Stimulated activated naive B cell treated with anti-CD40 and anti-IgM and Interleukin-4, amounts not matched to agents 10 μg/mL and 1 μg/mL and 100 μg/mL, for 72 hours (primary cell): ENCODE measurements around the gene CYLD.

ENCODE experiments used
- ATAC-seq, 2 donors: fragments of 150-1000 bp; cut with Tn5 transposase; replicated peaks; 2 replicates each; pipeline ENCODE4 v1.10.0; 2021; ENCODE audit warnings: moderate library complexity in 1 of 2
- DNase-seq: peaks from one replicate; pipeline ENCODE4 v3.0.0; 2021
- H3K27ac Mint-ChIP-seq: one replicate; pipeline ENCODE4 v1.8.0; 2022; ENCODE audit warnings: mild to moderate bottlenecking, mixed read lengths
- H3K27me3 Mint-ChIP-seq, 2 donors: one replicate each; pipeline ENCODE4 v1.8.0; 2022; ENCODE audit warnings: mixed read lengths in 2 of 2
- H3K36me3 Mint-ChIP-seq, 2 donors: one replicate each; pipeline ENCODE4 v1.8.0; 2022; ENCODE audit warnings: mixed read lengths in 2 of 2, mild to moderate bottlenecking in 1 of 2
- H3K4me1 Mint-ChIP-seq, 2 donors: one replicate each; pipeline ENCODE4 v1.8.0; 2022; ENCODE audit warnings: mixed read lengths in 2 of 2, mild to moderate bottlenecking in 1 of 2
- H3K4me3 Mint-ChIP-seq, 2 donors: one replicate each; pipeline ENCODE4 v1.8.0; 2022; ENCODE audit warnings: mild to moderate bottlenecking in 2 of 2, mixed read lengths in 2 of 2, moderate library complexity in 1 of 2
- H3K9me3 Mint-ChIP-seq, 2 donors: one replicate each; pipeline ENCODE4 v1.8.0; 2022; ENCODE audit warnings: mixed read lengths in 2 of 2, mild to moderate bottlenecking in 1 of 2

CYLD gene

GRCh38 chr16:50836121-50836621, 94.3 kb downstream of the CYLD start:
- no peak overlapping the region for H3K4me3 Mint-ChIP-seq
- H3K27me3 Mint-ChIP-seq: peaks cover 39 to 60% of the 10 kb centered on the region in 2 donors
- H3K4me1 Mint-ChIP-seq: peaks cover 0 to 6% of the 10 kb centered on the region in 2 donors
- H3K9me3 Mint-ChIP-seq: peaks cover 0 to 2% of the 10 kb centered on the region in 2 donors
- H3K36me3 Mint-ChIP-seq: no peaks in the 10 kb centered on the region
- DNase-seq (no peak), ATAC-seq (no peak)
- no peak overlapping the region for H3K27ac Mint-ChIP-seq

DNA sequence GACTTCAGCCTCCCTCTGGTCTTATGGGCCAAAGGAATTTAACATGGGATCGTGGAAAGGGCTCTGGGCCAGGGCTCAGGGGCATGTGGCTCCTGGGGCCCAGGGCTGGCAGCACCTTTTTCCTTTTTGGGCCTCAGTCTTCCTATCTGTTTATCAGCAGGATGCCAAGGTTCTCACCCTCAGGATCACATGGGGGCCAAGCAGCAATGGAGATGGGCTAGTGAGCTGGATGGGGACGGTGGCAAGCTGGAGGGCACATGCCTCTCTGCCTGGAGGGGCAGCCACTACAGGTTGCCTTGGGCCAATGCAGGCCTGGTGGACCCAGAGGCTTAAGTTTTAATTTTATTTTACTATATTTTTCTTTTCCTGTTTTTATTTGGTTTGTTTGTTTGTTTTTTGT, 95.4 kb downstream of the CYLD start:
- peaks cover 3 to 12% of the 10 kb centered on the region in 2 donors for H3K4me1 Mint-ChIP-seq
- no peak overlapping the region for H3K4me3 Mint-ChIP-seq
- DNase-seq (no peak), ATAC-seq (no peak)
- peaks cover 46 to 70% of the 10 kb centered on the region in 2 donors for H3K27me3 Mint-ChIP-seq
- peaks cover 0 to 3% of the 10 kb centered on the region in 2 donors for H3K9me3 Mint-ChIP-seq
- no peaks in the 10 kb centered on the region for H3K36me3 Mint-ChIP-seq
- no peak overlapping the region for H3K27ac Mint-ChIP-seq

- H3K9me3 Mint-ChIP-seq: peaks cover 0 to 2% of the 10 kb centered on the region in 2 donors
Observed at GRCh38 chr16:50838165-50838564, 96.3 kb downstream of the CYLD start.

DNA sequence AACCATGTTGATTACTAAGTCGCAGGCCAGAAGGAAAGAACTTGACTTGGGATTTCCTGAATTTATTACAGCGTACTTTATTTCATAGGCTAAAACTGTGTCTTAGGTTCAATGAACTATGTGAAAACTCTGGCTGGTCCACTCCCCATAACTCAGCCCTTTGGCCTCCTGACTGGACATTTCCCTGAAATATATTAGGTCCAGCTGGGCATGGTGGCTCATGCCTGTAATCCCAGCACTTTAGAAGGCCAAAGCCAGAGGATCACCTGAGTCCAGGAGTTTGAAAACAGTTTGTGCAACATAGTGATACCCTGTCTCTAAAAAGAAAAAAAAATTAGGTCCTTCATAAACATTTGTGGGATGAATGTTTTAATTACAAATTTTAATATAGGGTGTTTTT, 97.0 kb downstream of the CYLD start:
- H3K4me1 Mint-ChIP-seq: peaks cover 6 to 12% of the 10 kb centered on the region in 2 donors
- peaks cover 0 to 2% of the 10 kb centered on the region in 2 donors for H3K9me3 Mint-ChIP-seq
- no peak overlapping the region for H3K27ac Mint-ChIP-seq
- DNase-seq: no peak
- no peaks in the 10 kb centered on the region for H3K36me3 Mint-ChIP-seq
- no peak overlapping the region for H3K4me3 Mint-ChIP-seq
- no peak for ATAC-seq
- H3K27me3 Mint-ChIP-seq: peaks cover 54 to 75% of the 10 kb centered on the region in 2 donors

More at GRCh38 chr16:50838165-50838564, 96.3 kb downstream of the CYLD start:
- ATAC-seq (no peak), DNase-seq (no peak)
- Mint-ChIP-seq H3K36me3 (no peaks in the 10 kb centered on the region), H3K4me1 (peaks cover 6 to 12% of the 10 kb centered on the region in 2 donors), H3K27ac (no peak overlapping the region), H3K27me3 (peaks cover 51 to 73% of the 10 kb centered on the region in 2 donors), H3K4me3 (no peak overlapping the region)

GRCh38 chr16:50839356-50839755, 97.5 kb downstream of the CYLD start:
- no peak for ATAC-seq
- Mint-ChIP-seq H3K27me3 (peaks cover 49 to 70% of the 10 kb centered on the region in 2 donors), H3K4me3 (no peak overlapping the region), H3K9me3 (peaks cover 0 to 2% of the 10 kb centered on the region in 2 donors), H3K36me3 (no peaks in the 10 kb centered on the region), H3K27ac (no peak overlapping the region), H3K4me1 (peaks cover 6 to 12% of the 10 kb centered on the region in 2 donors)
- no peak for DNase-seq

DNA sequence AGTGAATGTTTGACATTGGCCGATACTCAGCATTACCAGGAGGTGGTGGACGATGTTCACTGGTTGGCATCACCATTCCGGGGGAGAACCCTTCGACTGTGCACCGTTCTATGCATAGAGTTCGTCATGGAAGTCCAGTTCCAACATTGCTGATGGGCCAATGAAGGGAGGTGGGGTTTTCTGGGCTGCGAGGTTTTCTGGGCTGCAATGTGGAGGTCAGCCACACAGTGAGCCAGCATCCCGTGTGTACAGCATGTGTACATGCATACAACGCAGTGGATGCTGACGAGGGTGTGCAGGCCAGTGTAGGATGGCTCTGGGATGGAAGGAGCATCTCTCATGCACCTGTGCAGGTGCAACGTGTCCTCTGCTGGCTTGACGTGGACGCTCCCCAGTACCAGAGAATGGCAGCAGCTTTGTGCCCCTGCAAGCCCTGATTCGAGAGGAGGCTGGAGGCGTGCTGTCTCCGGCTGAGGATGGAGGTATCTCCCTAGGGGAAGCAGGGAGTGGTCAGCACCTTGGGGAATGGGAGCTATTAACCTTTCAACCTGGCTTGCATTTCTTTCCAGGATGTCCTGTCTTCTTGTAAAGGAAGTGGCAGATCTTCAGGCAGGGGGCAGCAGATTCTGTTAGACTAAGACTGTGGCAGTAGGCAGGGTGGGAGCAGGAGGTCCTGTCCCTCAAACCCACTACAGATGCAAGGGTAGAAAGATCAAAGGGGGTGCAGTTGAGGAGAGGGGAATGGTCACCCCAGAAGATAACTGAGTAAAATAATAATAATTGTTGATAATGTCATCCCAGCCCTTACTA, 98.2 kb downstream of the CYLD start:
- H3K27ac Mint-ChIP-seq: no peak overlapping the region
- H3K36me3 Mint-ChIP-seq: no peaks in the 10 kb centered on the region
- no peak for DNase-seq
- H3K4me1 Mint-ChIP-seq: peaks cover 6 to 12% of the 10 kb centered on the region in 2 donors
- peak overlapping the region in 1 of 2 donors; percentile 36 for H3K4me3 Mint-ChIP-seq
- H3K9me3 Mint-ChIP-seq: peaks cover 0 to 2% of the 10 kb centered on the region in 2 donors
- ATAC-seq: no peak
- peaks cover 48 to 69% of the 10 kb centered on the region in 2 donors for H3K27me3 Mint-ChIP-seq

GRCh38 chr16:50841081-50841886, 99.4 kb downstream of the CYLD start:
- peak; percentile 65 to 69 for ATAC-seq
- Mint-ChIP-seq H3K4me1 (peaks cover 6 to 12% of the 10 kb centered on the region in 2 donors), H3K36me3 (no peaks in the 10 kb centered on the region), H3K27me3 (peaks cover 49 to 64% of the 10 kb centered on the region in 2 donors), H3K4me3 (peak overlapping the region; percentile 45 to 60), H3K9me3 (peaks cover 0 to 2% of the 10 kb centered on the region in 2 donors), H3K27ac (no peak overlapping the region)
- DNase-seq: no peak

DNA sequence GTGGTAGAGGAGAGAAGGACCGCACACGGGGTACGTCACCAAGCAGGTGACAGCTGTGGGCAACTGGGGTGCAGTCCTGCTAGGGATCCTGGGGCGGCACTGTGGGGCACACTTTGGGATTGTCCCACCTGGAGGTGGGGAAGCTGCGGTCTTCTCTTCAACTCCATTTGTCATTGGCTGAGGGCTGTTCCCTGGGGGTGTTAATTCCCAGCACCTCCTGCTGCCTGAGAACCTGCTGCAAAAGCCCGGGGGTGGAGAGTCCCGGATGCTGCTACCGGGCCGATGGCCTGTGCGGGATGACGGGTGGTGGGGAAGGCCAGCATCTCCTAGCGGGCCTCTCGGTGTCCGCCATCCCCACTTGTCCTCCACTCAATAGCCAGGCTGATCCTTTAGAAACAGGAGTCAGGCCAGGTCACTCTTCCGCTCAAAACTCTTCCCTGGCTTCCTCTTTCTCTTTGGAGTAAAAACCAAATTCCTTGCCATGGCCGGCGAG, 100.2 kb downstream of the CYLD start:
- ATAC-seq: no peak
- H3K9me3 Mint-ChIP-seq: peaks cover 0 to 2% of the 10 kb centered on the region in 2 donors
- H3K27ac Mint-ChIP-seq: no peak overlapping the region
- H3K27me3 Mint-ChIP-seq: peaks cover 42 to 57% of the 10 kb centered on the region in 2 donors
- H3K36me3 Mint-ChIP-seq: no peaks in the 10 kb centered on the region
- DNase-seq: no peak
- H3K4me1 Mint-ChIP-seq: peaks cover 6 to 12% of the 10 kb centered on the region in 2 donors
- H3K4me3 Mint-ChIP-seq: peak overlapping the region; percentile 37 to 60

GRCh38 chr16:50842589-50842988, 100.7 kb downstream of the CYLD start:
- peaks cover 46 to 57% of the 10 kb centered on the region in 2 donors for H3K27me3 Mint-ChIP-seq
- DNase-seq (no peak), ATAC-seq (peak in 1 of 2 donors; percentile 54)
- H3K4me1 Mint-ChIP-seq: peaks cover 6 to 12% of the 10 kb centered on the region in 2 donors
- no peak overlapping the region for H3K27ac Mint-ChIP-seq
- H3K9me3 Mint-ChIP-seq: peaks cover 0 to 2% of the 10 kb centered on the region in 2 donors
- peak overlapping the region; percentile 5 to 54 for H3K4me3 Mint-ChIP-seq
- no peaks in the 10 kb centered on the region for H3K36me3 Mint-ChIP-seq

DNA sequence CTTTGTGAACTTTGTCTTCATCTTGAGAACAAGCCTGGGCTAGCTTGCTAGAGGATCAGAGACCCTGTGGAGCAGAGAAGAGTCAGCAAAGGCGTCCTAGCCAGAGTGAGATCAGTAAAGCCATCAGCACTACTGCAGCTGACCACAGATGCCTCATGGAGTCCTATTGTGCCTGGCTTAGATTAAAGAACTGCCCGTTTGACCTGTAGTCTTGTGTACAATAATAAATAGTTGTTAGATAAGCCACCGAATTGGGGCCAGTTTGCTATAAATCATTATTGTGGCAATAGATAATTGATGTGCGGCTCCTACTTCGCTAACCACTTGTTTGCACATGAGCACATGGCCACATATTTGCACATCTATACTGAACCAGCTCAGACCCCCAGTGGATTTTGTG, 103.0 kb downstream of the CYLD start:
- Mint-ChIP-seq H3K9me3 (peaks cover 0 to 2% of the 10 kb centered on the region in 2 donors), H3K27me3 (peaks cover 50 to 54% of the 10 kb centered on the region in 2 donors), H3K36me3 (no peaks in the 10 kb centered on the region), H3K27ac (no peak overlapping the region), H3K4me3 (no peak overlapping the region), H3K4me1 (peaks cover 6 to 12% of the 10 kb centered on the region in 2 donors)
- ATAC-seq: no peak
- no peak for DNase-seq

GRCh38 chr16:50845296-50845695, 103.4 kb downstream of the CYLD start:
- ATAC-seq: no peak
- no peak overlapping the region for H3K4me3 Mint-ChIP-seq
- peaks cover 0 to 2% of the 10 kb centered on the region in 2 donors for H3K9me3 Mint-ChIP-seq

DNA sequence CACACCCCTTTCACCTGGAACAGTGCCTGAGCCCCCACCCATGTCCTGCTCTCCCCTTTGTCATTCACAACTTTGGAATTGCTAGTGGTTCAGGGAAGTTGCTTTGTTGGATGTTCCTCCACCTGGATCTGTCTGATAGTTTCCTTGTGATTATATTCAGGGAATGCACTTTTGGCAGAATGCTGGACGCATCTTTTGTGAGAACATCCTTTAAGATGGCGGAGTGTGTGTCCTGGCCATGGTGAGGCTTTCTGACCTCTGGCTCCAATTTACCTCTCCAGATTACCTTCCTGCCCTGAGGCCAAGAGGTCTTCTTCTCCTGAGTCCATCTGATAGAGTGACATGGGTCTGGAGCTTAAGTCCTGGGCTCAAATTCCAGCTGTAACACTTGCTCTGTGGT, 104.6 kb downstream of the CYLD start:
- Mint-ChIP-seq H3K9me3 (peaks cover 0 to 2% of the 10 kb centered on the region in 2 donors), H3K36me3 (no peaks in the 10 kb centered on the region), H3K4me1 (peaks cover 5 to 6% of the 10 kb centered on the region in 2 donors), H3K27ac (no peak overlapping the region), H3K27me3 (peaks cover 40 to 43% of the 10 kb centered on the region in 2 donors), H3K4me3 (no peak overlapping the region)
- ATAC-seq (no peak), DNase-seq (no peak)

More at GRCh38 chr16:50845296-50845695, 103.4 kb downstream of the CYLD start:
- Mint-ChIP-seq H3K27me3 (peaks cover 45 to 50% of the 10 kb centered on the region in 2 donors), H3K27ac (no peak overlapping the region), H3K36me3 (no peaks in the 10 kb centered on the region), H3K4me1 (peaks cover 6 to 12% of the 10 kb centered on the region in 2 donors)
- DNase-seq: no peak

DNA sequence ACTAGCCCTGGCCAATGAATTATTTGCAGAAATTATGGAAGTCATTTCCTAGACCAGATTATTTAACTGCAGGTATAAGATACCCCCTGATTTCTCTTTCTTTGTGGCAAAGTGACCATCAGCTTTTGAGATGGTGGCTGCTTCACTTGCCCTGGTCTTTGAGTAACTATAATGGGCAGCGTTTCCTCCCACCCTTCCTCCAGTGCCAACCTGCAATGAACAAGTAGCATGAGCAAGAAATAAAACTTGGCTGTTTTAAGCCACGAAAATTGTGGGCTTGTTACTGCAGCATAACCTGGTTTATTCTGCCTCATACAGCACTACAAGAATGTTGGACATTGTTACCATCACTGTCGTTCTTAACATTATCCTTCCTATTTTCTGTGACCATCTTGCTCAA, 105.3 kb downstream of the CYLD start:
- Mint-ChIP-seq H3K27ac (no peak overlapping the region), H3K27me3 (peaks cover 36 to 41% of the 10 kb centered on the region in 2 donors), H3K36me3 (no peaks in the 10 kb centered on the region), H3K4me1 (peaks cover 0 to 3% of the 10 kb centered on the region in 2 donors), H3K4me3 (no peak overlapping the region), H3K9me3 (no peaks in the 10 kb centered on the region)
- DNase-seq (no peak), ATAC-seq (no peak)
